Esophagus (tissue), 2 donors: ENCODE data around the gene RASGEF1C. TPM values are rescaled to one million over a fixed set of nuclear protein-coding genes. Genes with fewer than 3 reads are reported as not detected.
A peak's percentile ranks its signal among the peaks of the same experiment; 100 is the strongest.

Source experiments
- H3K27ac ChIP-seq, 2 donors: one replicate each; pipeline ENCODE4 v1.5.1; 2013; ENCODE audit warnings: low read depth in 2 of 2, mild to moderate bottlenecking in 2 of 2, inconsistent platforms in 1 of 2, low read length in 1 of 2, moderate library complexity in 1 of 2
- H3K27me3 ChIP-seq, 2 donors: one replicate each; pipeline ENCODE4 v1.6.1; 2013; ENCODE audit warnings: low read length in 2 of 2, control low read depth in 1 of 2, mild to moderate bottlenecking in 1 of 2; ENCODE audit not compliant: insufficient read depth in 2 of 2, control insufficient read depth in 1 of 2
- H3K36me3 ChIP-seq, 2 donors: one replicate each; pipeline ENCODE4 v1.6.1; 2013; ENCODE audit warnings: low read length in 1 of 2; ENCODE audit not compliant: control insufficient read depth in 2 of 2, insufficient read depth in 2 of 2
- H3K4me1 ChIP-seq, 2 donors: one replicate each; pipeline ENCODE4 v1.6.1; 2013; ENCODE audit warnings: low read length in 1 of 2; ENCODE audit not compliant: control insufficient read depth in 2 of 2, insufficient read depth in 2 of 2
- H3K4me3 ChIP-seq, 2 donors: one replicate each; pipeline ENCODE4 v1.5.1; 2013; ENCODE audit warnings: low read length in 2 of 2, mild to moderate bottlenecking in 2 of 2, low read depth in 1 of 2, moderate library complexity in 1 of 2
- H3K9me3 ChIP-seq, 2 donors: one replicate each; pipeline ENCODE4 v1.6.1; 2013; ENCODE audit warnings: mild to moderate bottlenecking in 2 of 2, low read depth in 1 of 2, low read length in 1 of 2, moderate library complexity in 1 of 2; ENCODE audit not compliant: control insufficient read depth in 2 of 2, insufficient read depth in 1 of 2
- WGBS, 2 donors: extraction: QIAGEN DNeasy Blood & Tissue Kit; methylation state at CpG; one replicate each; pipeline ENCODE4 v1.1.7; 2013; 5-methylcytosine and 5-hydroxymethylcytosine counted together
- polyA plus RNA-seq, 2 donors: library from polyadenylated mRNA; stranded (reverse); fragments of 200-250 nt; gene quantifications; one replicate each; pipeline ENCODE4 v1.2.3, GENCODE V29; 2013
- donor health status: healthy with polysubstance abuse.
- donor health status: Bipolar disorder and iron deficiency.

RASGEF1C gene
- under 1 TPM; 0.04 to 0.13 TPM for polyA plus RNA-seq

DNA sequence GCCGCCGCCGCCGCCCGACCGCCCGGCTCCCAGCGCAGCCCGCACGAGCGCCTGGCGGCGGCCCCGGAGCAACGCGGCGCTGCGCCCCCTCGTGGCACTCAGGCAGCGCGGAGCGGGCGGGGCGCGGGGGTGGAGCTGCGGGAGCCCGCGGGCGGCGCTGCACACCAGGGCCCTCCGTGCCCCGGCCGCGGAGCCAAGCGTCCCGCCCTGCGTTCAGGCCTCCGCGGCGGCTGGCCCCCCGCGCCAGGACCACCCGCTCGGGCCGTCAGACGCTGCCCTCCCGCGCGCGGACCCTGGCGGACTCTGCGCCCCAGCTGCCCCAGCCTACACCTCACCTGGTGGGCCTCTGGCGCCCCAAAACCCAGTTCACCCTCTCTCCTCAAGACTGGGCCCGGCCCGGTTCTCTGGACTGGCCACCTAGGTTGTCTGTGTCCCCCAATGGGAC, at the start of gene RASGEF1C:
TSS of gene RASGEF1C (minus strand) at position 75 of the 445 bp plus-strand sequence. CDS start 71,159 bp downstream, outside the sequence.
- no peak within 1 kb of the TSS for H3K27ac ChIP-seq
- H3K4me3 ChIP-seq: peak within 1 kb of the TSS; percentile 22 to 58
- H3K27me3 ChIP-seq: peaks cover 0 to 10% of the 10 kb centered on the region in 2 donors

GRCh38 chr5:180253036-180253824, 44.2 kb upstream of the RASGEF1C start:
- Histone ChIP-seq H3K9me3 (peaks cover 37 to 61% of the 10 kb centered on the region in 2 donors), H3K36me3 (peaks cover 19 to 23% of the 10 kb centered on the region in 2 donors), H3K4me1 (no peaks in the 10 kb centered on the region), H3K27ac (no peak overlapping the region), H3K4me3 (no peak overlapping the region), H3K27me3 (no peaks in the 10 kb centered on the region)
- 98% methylated on average over 24 of the region's 24 CpGs for WGBS, 2 donors

More for the DNA sequence above, at the start of gene RASGEF1C:
- peaks cover 0 to 4% of the 10 kb centered on the region in 2 donors for H3K9me3 ChIP-seq
- peaks cover 7 to 15% of the 10 kb centered on the region in 2 donors for H3K4me1 ChIP-seq
- 4% methylated on average over 19 to 54 of the region's 55 CpGs for WGBS, 2 donors
- H3K36me3 ChIP-seq: no peaks in the 10 kb centered on the region

GRCh38 chr5:180251887-180252286, 42.9 kb upstream of the RASGEF1C start:
- H3K36me3 ChIP-seq: peaks cover 24 to 28% of the 10 kb centered on the region in 2 donors
- no peak overlapping the region for H3K4me3 ChIP-seq
- H3K27ac ChIP-seq: no peak overlapping the region
- H3K9me3 ChIP-seq: peaks cover 43 to 66% of the 10 kb centered on the region in 2 donors
- H3K27me3 ChIP-seq: no peaks in the 10 kb centered on the region
- no peaks in the 10 kb centered on the region for H3K4me1 ChIP-seq
- 98% methylated on average over 7 of the region's 7 CpGs for WGBS, 2 donors

DNA sequence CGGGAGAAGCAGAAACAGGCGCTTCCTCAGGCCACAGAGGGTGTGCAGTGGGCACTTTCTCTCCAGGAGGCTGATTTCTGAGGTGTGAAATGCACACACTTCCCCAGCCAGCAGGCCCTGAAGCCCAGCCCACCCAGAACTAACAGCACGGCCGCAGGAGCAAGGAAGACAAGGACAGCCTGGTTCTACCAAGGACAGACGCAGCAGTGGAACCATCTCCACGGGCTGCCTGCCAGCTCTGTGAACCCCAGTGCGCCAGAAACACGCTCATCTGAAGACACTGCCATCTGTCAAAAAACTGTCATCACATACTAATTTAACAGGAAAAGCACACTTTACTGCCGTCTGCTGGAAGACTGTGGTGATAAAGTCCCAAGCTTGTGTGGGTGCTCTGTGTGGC, 42.1 kb upstream of the RASGEF1C start:
- H3K9me3 ChIP-seq: peaks cover 38 to 62% of the 10 kb centered on the region in 2 donors
- no peaks in the 10 kb centered on the region for H3K27me3 ChIP-seq
- no peaks in the 10 kb centered on the region for H3K4me1 ChIP-seq
- no peak overlapping the region for H3K4me3 ChIP-seq
- no peak overlapping the region for H3K27ac ChIP-seq
- H3K36me3 ChIP-seq: peaks cover 24 to 28% of the 10 kb centered on the region in 2 donors
- 96% methylated on average over 9 of the region's 9 CpGs for WGBS, 2 donors

DNA sequence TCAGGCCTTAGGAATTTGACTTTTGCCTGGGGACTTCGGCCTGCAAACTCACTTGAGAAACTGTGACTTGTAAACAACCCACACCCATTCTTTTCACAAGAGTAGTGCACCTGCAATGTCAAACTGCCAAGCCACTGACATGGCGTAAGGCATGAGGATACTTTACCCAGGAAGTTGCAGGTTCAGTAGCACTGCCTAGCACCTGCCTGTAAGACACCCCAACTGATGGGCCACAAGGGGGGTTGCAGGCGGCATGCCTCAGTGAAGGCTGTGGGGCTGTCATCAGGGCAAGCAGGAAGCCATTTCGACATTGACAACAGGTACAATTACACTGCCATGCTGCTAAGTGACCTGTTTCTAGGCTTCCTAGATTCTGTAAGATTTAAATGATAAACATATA, 41.3 kb upstream of the RASGEF1C start:
- Histone ChIP-seq H3K36me3 (peaks cover 22 to 30% of the 10 kb centered on the region in 2 donors), H3K27me3 (no peaks in the 10 kb centered on the region), H3K27ac (no peak overlapping the region), H3K4me1 (no peaks in the 10 kb centered on the region), H3K9me3 (peaks cover 36 to 57% of the 10 kb centered on the region in 2 donors), H3K4me3 (no peak overlapping the region)
- WGBS, 2 donors: 94 to 95% methylated on average over 4 of the region's 4 CpGs

DNA sequence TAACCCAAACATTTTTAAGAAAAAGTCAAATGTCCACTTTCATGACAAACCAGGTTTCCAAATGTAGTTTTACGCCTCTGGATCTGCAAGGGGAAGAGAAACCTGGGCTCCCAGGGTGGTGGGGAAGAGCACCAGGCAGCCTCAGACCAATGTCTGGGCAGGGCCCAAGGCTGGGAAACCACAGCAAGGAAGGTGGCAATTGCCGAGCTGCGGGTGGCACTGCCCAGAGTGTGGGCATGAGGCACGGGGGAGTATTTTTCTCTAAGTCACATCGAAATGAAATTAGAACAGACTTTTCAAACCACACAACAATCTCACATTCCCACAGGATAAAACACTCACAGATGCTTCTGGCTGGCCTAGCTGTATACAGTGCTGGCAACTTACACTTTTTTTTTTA, 32.6 kb upstream of the RASGEF1C start:
- Histone ChIP-seq H3K4me3 (no peak overlapping the region), H3K27ac (no peak overlapping the region), H3K4me1 (no peaks in the 10 kb centered on the region), H3K9me3 (peaks cover 5 to 6% of the 10 kb centered on the region in 2 donors), H3K36me3 (peaks cover 7 to 18% of the 10 kb centered on the region in 2 donors), H3K27me3 (no peaks in the 10 kb centered on the region)
- WGBS, 2 donors: 95 to 97% methylated on average over 5 of the region's 5 CpGs

DNA sequence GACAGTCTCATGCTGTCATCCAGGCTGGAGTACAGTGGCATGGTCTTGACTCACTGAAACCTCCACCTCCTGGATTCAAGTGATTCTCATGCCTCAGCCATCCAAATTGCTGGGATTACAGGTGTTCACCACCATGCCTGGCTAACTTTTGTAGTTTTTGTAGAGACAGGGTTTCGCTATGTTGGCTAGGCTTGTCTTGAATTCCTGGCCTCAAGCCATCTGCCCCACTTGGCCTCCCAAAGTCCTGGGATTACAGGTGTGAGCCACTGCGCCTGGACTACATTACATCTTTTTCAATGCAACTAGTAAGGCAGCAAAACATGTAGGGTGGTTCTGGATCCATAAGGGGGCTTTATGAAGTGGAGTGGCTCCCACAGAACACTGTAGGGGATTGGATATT, 29.6 kb upstream of the RASGEF1C start:
- no peak overlapping the region for H3K27ac ChIP-seq
- H3K27me3 ChIP-seq: no peaks in the 10 kb centered on the region
- WGBS, 2 donors: 98 to 100% methylated on average over 2 of the region's 2 CpGs
- H3K4me3 ChIP-seq: no peak overlapping the region
- H3K9me3 ChIP-seq: peaks cover 0 to 5% of the 10 kb centered on the region in 2 donors
- H3K36me3 ChIP-seq: peaks cover 9 to 18% of the 10 kb centered on the region in 2 donors
- peaks cover 0 to 2% of the 10 kb centered on the region in 2 donors for H3K4me1 ChIP-seq

DNA sequence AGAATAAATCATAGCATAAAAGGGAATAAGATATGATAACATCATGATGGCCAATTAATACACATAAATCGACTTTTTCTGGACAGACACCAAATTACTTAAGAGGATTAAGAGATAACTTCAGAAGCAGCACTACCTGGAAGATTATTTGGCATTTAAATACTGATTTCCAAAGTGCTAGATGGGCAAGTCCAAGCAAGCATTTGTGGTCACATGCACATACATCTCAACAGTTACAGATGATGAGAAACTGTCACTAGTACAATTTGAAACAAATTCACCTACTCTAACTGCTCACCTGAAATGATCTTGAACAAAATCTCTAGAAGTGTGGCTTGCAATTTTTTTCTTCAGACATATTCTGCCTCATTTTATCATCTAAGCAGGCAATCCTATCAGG, 26.8 kb upstream of the RASGEF1C start:
- Histone ChIP-seq H3K4me1 (peaks cover 0 to 2% of the 10 kb centered on the region in 2 donors), H3K9me3 (peaks cover 0 to 5% of the 10 kb centered on the region in 2 donors), H3K36me3 (peaks cover 8 to 16% of the 10 kb centered on the region in 2 donors), H3K27ac (no peak overlapping the region), H3K27me3 (no peaks in the 10 kb centered on the region), H3K4me3 (no peak overlapping the region)
- WGBS, 2 donors: 63 to 71% methylated on average over 1 of the region's 1 CpG

GRCh38 chr5:180235077-180235476, 26.1 kb upstream of the RASGEF1C start:
- WGBS, 2 donors: 87 to 89% methylated on average over 5 of the region's 5 CpGs
- no peak overlapping the region for H3K27ac ChIP-seq

More at GRCh38 chr5:180235077-180235476, 26.1 kb upstream of the RASGEF1C start:
- H3K4me1 ChIP-seq: peaks cover 0 to 2% of the 10 kb centered on the region in 2 donors
- no peaks in the 10 kb centered on the region for H3K27me3 ChIP-seq
- H3K4me3 ChIP-seq: no peak overlapping the region
- H3K9me3 ChIP-seq: peaks cover 0 to 7% of the 10 kb centered on the region in 2 donors
- H3K36me3 ChIP-seq: peaks cover 3 to 12% of the 10 kb centered on the region in 2 donors
